ENCODE measurements around the gene DAB1.

DAB1 gene

DNA sequence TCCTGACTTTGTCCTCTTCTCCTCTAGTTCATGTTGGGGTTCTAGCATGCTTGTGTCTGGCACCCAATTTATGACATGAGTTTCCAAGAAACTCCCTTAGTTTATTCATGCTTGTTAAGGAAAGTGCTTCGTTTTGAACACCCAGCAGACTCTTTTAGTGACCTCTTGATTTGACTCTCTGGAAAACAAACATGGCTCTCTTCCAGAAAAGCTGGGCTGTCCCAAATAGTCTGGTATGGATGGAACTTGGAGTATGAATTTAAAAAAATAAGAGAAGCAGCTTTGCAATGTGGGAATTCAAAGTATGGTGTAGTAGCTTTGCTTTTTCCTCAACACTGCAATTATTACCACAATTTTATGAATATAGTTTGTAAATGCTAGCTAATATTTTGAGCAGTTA is 314.6 kb downstream of the DAB1 start:
- DNase-seq (ENCODE audit: low read depth in 2 of 2) = no peak
- TF ChIP-seq, protein P1, sequence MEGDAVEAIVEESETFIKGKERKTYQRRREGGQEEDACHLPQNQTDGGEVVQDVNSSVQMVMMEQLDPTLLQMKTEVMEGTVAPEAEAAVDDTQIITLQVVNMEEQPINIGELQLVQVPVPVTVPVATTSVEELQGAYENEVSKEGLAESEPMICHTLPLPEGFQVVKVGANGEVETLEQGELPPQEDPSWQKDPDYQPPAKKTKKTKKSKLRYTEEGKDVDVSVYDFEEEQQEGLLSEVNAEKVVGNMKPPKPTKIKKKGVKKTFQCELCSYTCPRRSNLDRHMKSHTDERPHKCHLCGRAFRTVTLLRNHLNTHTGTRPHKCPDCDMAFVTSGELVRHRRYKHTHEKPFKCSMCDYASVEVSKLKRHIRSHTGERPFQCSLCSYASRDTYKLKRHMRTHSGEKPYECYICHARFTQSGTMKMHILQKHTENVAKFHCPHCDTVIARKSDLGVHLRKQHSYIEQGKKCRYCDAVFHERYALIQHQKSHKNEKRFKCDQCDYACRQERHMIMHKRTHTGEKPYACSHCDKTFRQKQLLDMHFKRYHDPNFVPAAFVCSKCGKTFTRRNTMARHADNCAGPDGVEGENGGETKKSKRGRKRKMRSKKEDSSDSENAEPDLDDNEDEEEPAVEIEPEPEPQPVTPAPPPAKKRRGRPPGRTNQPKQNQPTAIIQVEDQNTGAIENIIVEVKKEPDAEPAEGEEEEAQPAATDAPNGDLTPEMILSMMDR (IDR thresholded peaks at IDR 0.05; ENCODE audit: low read depth, low read length) = no peak
- no peak overlapping the region for H3K4me3 ChIP-seq (replicated peaks in 1 of 2; ENCODE audit: low read depth in 2 of 2, low read length in 2 of 2)

DNA sequence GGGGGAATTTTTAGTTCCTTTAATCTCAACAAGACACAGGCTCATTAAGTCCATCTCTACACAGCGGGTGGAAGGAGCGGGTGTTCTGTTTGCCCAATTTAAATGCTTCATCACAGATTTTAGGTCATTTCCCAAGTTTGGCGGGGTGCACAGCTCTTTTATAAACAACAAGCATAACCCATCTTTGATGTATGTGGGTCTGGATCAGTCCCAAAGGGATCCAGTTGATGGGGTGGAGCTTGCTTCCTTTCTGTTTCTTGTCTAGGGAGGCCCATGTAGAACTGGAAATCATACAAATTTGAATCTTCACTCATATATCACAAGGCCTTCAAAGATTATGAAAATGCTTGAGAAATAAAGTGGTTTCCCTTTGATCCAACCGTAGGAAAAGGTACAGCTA is 317.6 kb downstream of the DAB1 start:
- TF ChIP-seq, protein P1 (IDR thresholded peaks at IDR 0.05; ENCODE audit: low read depth, low read length) = no peak
- DNase-seq (ENCODE audit: low read depth in 2 of 2) = no peak
- H3K4me3 ChIP-seq (replicated peaks in 1 of 2; ENCODE audit: low read depth in 2 of 2, low read length in 2 of 2) = no peak overlapping the region

GRCh38 chr1:57102561-57103326 is 321.1 kb downstream of the DAB1 start:
- H3K4me3 ChIP-seq (replicated peaks in 1 of 2; ENCODE audit: low read depth in 2 of 2, low read length in 2 of 2) = no peak overlapping the region
- TF ChIP-seq, protein P1 (IDR thresholded peaks at IDR 0.05; ENCODE audit: low read depth, low read length) = no peak
- no peak for DNase-seq (ENCODE audit: low read depth in 2 of 2)

GRCh38 chr1:57101209-57101608 is 322.7 kb downstream of the DAB1 start:
- DNase-seq (ENCODE audit: low read depth in 2 of 2) = no peak
- H3K4me3 ChIP-seq (replicated peaks in 1 of 2; ENCODE audit: low read depth in 2 of 2, low read length in 2 of 2) = no peak overlapping the region
- TF ChIP-seq, protein P1 (IDR thresholded peaks at IDR 0.05; ENCODE audit: low read depth, low read length) = no peak

- no peak for DNase-seq (ENCODE audit: low read depth in 2 of 2)
- TF ChIP-seq, protein P1 (IDR thresholded peaks at IDR 0.05; ENCODE audit: low read depth, low read length) = no peak
- no peak overlapping the region for H3K4me3 ChIP-seq (replicated peaks in 1 of 2; ENCODE audit: low read depth in 2 of 2, low read length in 2 of 2)
Observed at GRCh38 chr1:57094749-57095148, 329.1 kb downstream of the DAB1 start.

DNA sequence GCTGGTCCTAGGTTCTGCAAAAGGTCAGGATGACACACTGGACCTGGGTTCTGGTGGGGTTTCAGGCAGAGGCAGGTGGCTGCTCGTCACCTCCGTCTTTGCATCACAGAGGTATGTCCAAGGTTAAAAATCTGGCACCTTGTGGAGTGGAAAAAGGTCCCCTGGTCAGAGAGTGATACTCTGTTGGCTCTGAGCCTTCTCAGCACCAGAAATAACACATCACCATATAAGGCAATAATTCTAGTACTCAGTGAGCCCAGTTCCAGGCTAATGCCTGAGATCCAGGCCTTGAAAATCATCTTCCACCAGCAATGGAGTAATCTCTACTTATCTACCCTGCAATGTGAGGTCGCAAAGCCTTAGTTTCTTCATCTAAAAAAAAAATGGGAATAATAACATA is 330.7 kb downstream of the DAB1 start:
- H3K4me3 ChIP-seq (replicated peaks in 1 of 2; ENCODE audit: low read depth in 2 of 2, low read length in 2 of 2) = no peak overlapping the region
- no peak for DNase-seq (ENCODE audit: low read depth in 2 of 2)
- TF ChIP-seq, protein P1 (IDR thresholded peaks at IDR 0.05; ENCODE audit: low read depth, low read length) = no peak

DNA sequence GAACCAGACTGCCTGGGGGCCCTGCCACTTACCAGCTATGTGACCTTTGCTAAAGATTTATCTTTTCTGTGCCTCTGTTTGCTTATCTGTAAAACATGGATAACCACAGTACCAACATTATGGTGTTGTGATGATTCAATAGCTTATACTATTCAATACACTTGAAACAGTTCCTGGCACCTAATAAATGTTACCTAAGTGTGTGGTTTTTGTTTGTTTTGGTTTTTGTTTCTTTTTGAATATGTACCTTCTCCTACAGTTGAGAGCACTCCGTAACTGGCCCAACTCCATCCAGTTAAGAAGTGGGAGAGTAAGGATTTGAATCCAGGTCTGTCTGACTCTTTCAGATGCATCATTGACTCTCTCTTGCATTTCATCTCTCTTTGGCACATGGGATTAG is 332.2 kb downstream of the DAB1 start:
- no peak for DNase-seq (ENCODE audit: low read depth in 2 of 2)
- H3K4me3 ChIP-seq (replicated peaks in 1 of 2; ENCODE audit: low read depth in 2 of 2, low read length in 2 of 2) = no peak overlapping the region
- TF ChIP-seq, protein P1 (IDR thresholded peaks at IDR 0.05; ENCODE audit: low read depth, low read length) = no peak

Measured in cardiac fibroblast (primary cell).